K562 (cell line): ENCODE data around the gene SPRTN. TPM values are rescaled to one million over a fixed set of nuclear protein-coding genes. Genes with fewer than 3 reads are reported as not detected.

ENCODE experiments used
- ATAC-seq: fragments of 200-7000 bp; cut with Tn5 transposase; 3 replicates; pipeline ENCODE4 v1.9.1; 2020; ENCODE audit warnings: moderate library complexity
- BruUV-seq: library from RNA; stranded (reverse); fragments of 400-500 nt; replicated peaks from 2 replicates; lab custom pipeline; 2021; lab: Mats Ljungman, UMichigan
- CTCF ChIA-PET: fragments of 300-600 bp; formaldehyde crosslinking; extraction: SDS; loops from one replicate; lab custom pipeline; 2021; ENCODE audit warnings: low intra/inter-chr PET ratio; lab: Yijun Ruan, JAX
- POLR2A ChIA-PET: fragments of 300-600, 350-650 bp; sonication (Branson Sonifier 250); formaldehyde crosslinking; extraction: SDS; loops from one replicate; lab custom pipeline; 2021; ENCODE audit warnings: antibody characterized with exemption, inconsistent platforms; lab: Yijun Ruan, JAX
- DNase-seq, 4 experiments: peaks; one replicate each; pipeline versions ENCODE4 v3.0.0 to v3.0.0-alpha.2; 2011 to 2018; ENCODE audit warnings: low spot score in 3 of 4, mixed read lengths in 3 of 4; ENCODE audit errors: extremely low read depth in 1 of 4
- FAIRE-seq: peaks from 2 replicates; lab custom pipeline; 2011; peaks lifted over from hg19 to GRCh38; lab: Jason Lieb, UNC
- H2AFZ ChIP-seq: 2 replicates; pipeline ENCODE4 v1.6.0; 2011; ENCODE audit warnings: low read depth, low read length, control low read depth, inconsistent platforms
- H3K27ac ChIP-seq: fragments of 200-600 bp; 3 replicates; pipeline ENCODE4 v1.8.0; 2011; ENCODE audit warnings: low read depth, mild to moderate bottlenecking, control low read depth, inconsistent platforms, low read length, moderate library complexity, mixed read lengths; ENCODE audit errors: extremely low read depth
- H3K27me3 ChIP-seq, 2 experiments: fragments of 300-600 bp in 1 of 2; 2 replicates in 1 of 2; 3 replicates in 1 of 2; pipeline versions ENCODE4 v1.6.0 to v1.8.0; 2011; ENCODE audit warnings: inconsistent platforms in 2 of 2, low read length in 2 of 2, mild to moderate bottlenecking in 1 of 2, mixed read lengths in 1 of 2, moderate library complexity in 1 of 2; ENCODE audit not compliant: control insufficient read depth in 2 of 2, insufficient read depth in 2 of 2
- H3K36me3 ChIP-seq: fragments of 300-600 bp; 3 replicates; pipeline ENCODE4 v1.8.0; 2011; ENCODE audit warnings: mild to moderate bottlenecking, low read length, inconsistent platforms; ENCODE audit not compliant: control insufficient read depth, insufficient read depth
- H3K4me1 ChIP-seq, 2 experiments: fragments of 200-600 bp in 1 of 2; replicated peaks in 1 of 2; 2 replicates in 1 of 2; 3 replicates in 1 of 2; pipeline versions ENCODE4 v1.5.1 to v1.8.0; 2011; ENCODE audit warnings: inconsistent platforms in 2 of 2, low read length in 2 of 2, mild to moderate bottlenecking in 1 of 2, mixed read lengths in 1 of 2, moderate library complexity in 1 of 2; ENCODE audit not compliant: control insufficient read depth in 2 of 2, insufficient read depth in 2 of 2
- H3K4me2 ChIP-seq: 2 replicates; pipeline ENCODE4 v1.6.1; 2011; ENCODE audit warnings: low read length, control low read depth, inconsistent platforms, mixed read lengths; ENCODE audit not compliant: insufficient read depth
- H3K4me3 ChIP-seq: fragments of 200-600 bp; sonication (generic), shearing (Covaris generic); 2 replicates; pipeline ENCODE4 v1.5.1; 2016; ENCODE audit warnings: control low read depth, inconsistent platforms
- H3K79me2 ChIP-seq: fragments of 200-600 bp; 3 replicates; pipeline ENCODE4 v1.8.0; 2011; ENCODE audit warnings: low read length, inconsistent platforms; ENCODE audit not compliant: control insufficient read depth, insufficient read depth
- H3K9ac ChIP-seq, 2 experiments: 2 replicates each; pipeline versions ENCODE4 v1.6.0 to v1.6.1; 2011; ENCODE audit warnings: low read depth in 2 of 2, low read length in 2 of 2, control low read depth in 1 of 2, inconsistent platforms in 1 of 2, mild to moderate bottlenecking in 1 of 2, mixed read lengths in 1 of 2; ENCODE audit not compliant: insufficient read depth in 1 of 2
- H3K9me1 ChIP-seq: one replicate; pipeline ENCODE4 v1.6.0; 2011; ENCODE audit warnings: inconsistent platforms, mild to moderate bottlenecking, low read length, moderate library complexity; ENCODE audit not compliant: control insufficient read depth, insufficient read depth
- H3K9me3 ChIP-seq: replicated peaks from 2 replicates; pipeline ENCODE4 v1.5.1; 2011; ENCODE audit warnings: low read depth, low read length, inconsistent platforms; ENCODE audit not compliant: control insufficient read depth, insufficient read depth
- H4K20me1 ChIP-seq: replicated peaks from 2 replicates; pipeline ENCODE4 v1.6.1; 2011; ENCODE audit warnings: low read length, inconsistent platforms, mixed read lengths; ENCODE audit not compliant: control insufficient read depth, insufficient read depth
- CREB5 ChIP-seq: fragments of 250-450 bp; sonication (Bioruptor Pico); IDR thresholded peaks from 2 replicates; pipeline ENCODE4 v1.5.0; 2020; ENCODE audit warnings: mild to moderate bottlenecking
- HMGXB4 ChIP-seq: sonication (generic); formaldehyde crosslinking; IDR thresholded peaks from 2 replicates; pipeline ENCODE4 v1.8.1; 2023; ENCODE audit warnings: mild to moderate bottlenecking, missing genetic modification reagents
- KLF6 ChIP-seq: fragments of 250-450 bp; sonication (Bioruptor Pico); IDR thresholded peaks from 2 replicates; pipeline ENCODE4 v1.4.0; 2020; ENCODE audit warnings: mild to moderate bottlenecking, moderate library complexity, borderline replicate concordance
- NCOA1 ChIP-seq: fragments of 450-650 bp; IDR thresholded peaks from 2 replicates; pipeline ENCODE4 v1.6.1; 2016; ENCODE audit warnings: low read depth
- PKNOX1 ChIP-seq: fragments of 450-650 bp; IDR thresholded peaks from 2 replicates; pipeline ENCODE4 v1.6.1; 2016
- PURB ChIP-seq: sonication (generic); formaldehyde crosslinking; IDR thresholded peaks from 2 replicates; pipeline ENCODE4 v1.9.0; 2021; ENCODE audit warnings: low read depth, mild to moderate bottlenecking, missing genetic modification reagents
- RNF2 ChIP-seq: sonication (generic); IDR thresholded peaks from 2 replicates; pipeline ENCODE4 v1.6.1; 2016
- SNIP1 ChIP-seq: fragments of 450-650 bp; IDR thresholded peaks from 2 replicates; pipeline ENCODE4 v1.7.1; 2017; ENCODE audit warnings: low read depth, mild to moderate bottlenecking
- TAF9B ChIP-seq: fragments of 450-650 bp; IDR thresholded peaks from 2 replicates; pipeline ENCODE4 v1.6.1; 2018; ENCODE audit warnings: mild to moderate bottlenecking; ENCODE audit not compliant: partially characterized antibody
- XRCC4 ChIP-seq: IDR thresholded peaks from one replicate; pipeline ENCODE4 v1.6.1; 2011; ENCODE audit not compliant: insufficient read depth, insufficient read length; ENCODE audit errors: extremely low read depth
- WGBS: fragments of 100-300 bp; shearing (Covaris generic); methylation state at CpG from one replicate; pipeline ENCODE4 v1.1.6; 2016; ENCODE audit warnings: low coverage, mixed read lengths; ENCODE audit not compliant: insufficient coverage; ENCODE audit errors: missing lambda C conversion rate; 5-methylcytosine and 5-hydroxymethylcytosine counted together
- in situ Hi-C: fragments of 300-500 bp; cut with MboI; formaldehyde crosslinking; loops from 4 replicates; pipeline ENCODE4 v1.15.0; 2018; ENCODE audit warnings: inconsistent platforms, mixed read lengths
- intact Hi-C: fragments of 100-400 bp; cut with micrococcal nuclease; formaldehyde crosslinking; loops from 2 replicates; pipeline ENCODE4 v1.14.2; 2022
- polyA plus RNA-seq, 8 experiments: library from polyadenylated mRNA; depleted of rRNA in 4 of 8; stranded (reverse) in 5 of 8; unstranded in 3 of 8; fragments of >200 nt; fragmentation: Nextera tagmentation in 2 of 8; fragmentation: Illumina TruSeq in 1 of 8; extraction: Ambion mirVana in 2 of 8; extraction: Trizol in 1 of 8; gene quantifications; 2 replicates each; pipeline versions ENCODE4 v1.2.1 to v1.2.3, GENCODE V29; 2011 to 2014; ENCODE audit warnings: inconsistent platforms in 1 of 8, missing spikeins in 1 of 8
- total RNA-seq, 7 experiments: library from RNA; depleted of rRNA in 6 of 7; stranded (reverse); fragments of >200 nt in 6 of 7; fragmentation: Illumina TruSeq in 2 of 7; extraction: Trizol in 2 of 7; gene quantifications; 2 replicates each; pipeline versions ENCODE4 v1.2.1 to v1.2.3, GENCODE V29; 2011 to 2021; ENCODE audit warnings: low replicate concordance in 1 of 7

The SPRTN gene
- total and polyA plus RNA-seq, 9 of the 15 experiments (the other 6 are each of a cell fraction or from before 2014, with no cell fraction given): 8.1 to 32.5 (median 21.2) TPM

GRCh38 chr1:231313661-231314060 lies 24.4 kb upstream of the SPRTN start:
- Histone ChIP-seq H4K20me1 (no peaks in the 10 kb centered on the region), H3K27ac (no peak overlapping the region), H3K27me3 (peaks cover 8 to 12% of the 10 kb centered on the region in 2 experiments; a peak in 3 of 5 replicates), H3K9me1 (no peaks in the 10 kb centered on the region), H2AFZ (no peak overlapping the region), H3K79me2 (no peaks in the 10 kb centered on the region), H3K9me3 (no peaks in the 10 kb centered on the region), H3K9ac (no peak overlapping the region), H3K4me2 (no peak overlapping the region), H3K4me3 (no peak overlapping the region), H3K4me1 (no peaks in the 10 kb centered on the region), H3K36me3 (no peaks in the 10 kb centered on the region)
- DNase-seq (no peak), FAIRE-seq (no peak), ATAC-seq (no peak)
- ChIA-PET POLR2A (no interaction called here), CTCF (no interaction called here)
- no TSS peak for BruUV-seq
- intact Hi-C loops: no loop called here
- 10% methylated on average over 4 of the region's 4 CpGs for WGBS
- in situ Hi-C loops: no loop called here
- TF ChIP-seq KLF6 (CRISPR knock-in tag) (no peak), SNIP1 (no peak), CREB5 (no peak), NCOA1 (no peak), HMGXB4 (CRISPR knock-in tag) (no peak), TAF9B (no peak), RNF2 (no peak), PKNOX1 (no peak), XRCC4 (no peak), PURB (CRISPR knock-in tag) (no peak)
